Astrocyte (in vitro differentiated cells and primary cell): ENCODE results near the gene STEAP1. TPM values are rescaled to one million over a fixed set of nuclear protein-coding genes. Genes with fewer than 3 reads are reported as not detected.
"Not testable (repeated sequence)": the region's sequence is repeated elsewhere in the genome, so short reads cannot be mapped to it uniquely, and the experiment has no call there.

Experiments
- DNase-seq: peaks from one replicate; pipeline ENCODE4 v3.0.0-alpha.2; 2010; ENCODE audit warnings: low read depth
- FAIRE-seq: peaks from 2 replicates; lab custom pipeline; 2011; peaks lifted over from hg19 to GRCh38; lab: Jason Lieb, UNC
- H2AFZ ChIP-seq: 2 replicates; pipeline ENCODE4 v1.6.0; 2012; ENCODE audit warnings: low read depth, low read length, inconsistent platforms
- H3K27ac ChIP-seq: 2 replicates; pipeline ENCODE4 v1.5.1; 2011; ENCODE audit warnings: low read depth, low read length, inconsistent platforms
- H3K27me3 ChIP-seq: 2 replicates; pipeline ENCODE4 v1.6.0; 2011; ENCODE audit warnings: low read length, inconsistent platforms; ENCODE audit not compliant: insufficient read depth
- H3K36me3 ChIP-seq: 2 replicates; pipeline ENCODE4 v1.5.1; 2011; ENCODE audit warnings: low read length, inconsistent platforms; ENCODE audit not compliant: insufficient read depth
- H3K4me1 ChIP-seq: 2 replicates; pipeline ENCODE4 v1.5.1; 2011; ENCODE audit warnings: low read length, inconsistent platforms; ENCODE audit not compliant: insufficient read depth
- H3K4me2 ChIP-seq: 2 replicates; pipeline ENCODE4 v1.6.0; 2012; ENCODE audit warnings: low read length, inconsistent platforms
- H3K4me3 ChIP-seq: 2 replicates; pipeline ENCODE4 v1.5.1; 2011; ENCODE audit warnings: low read depth, mild to moderate bottlenecking, low read length, inconsistent platforms; ENCODE audit not compliant: insufficient read depth
- H3K79me2 ChIP-seq: 2 replicates; pipeline ENCODE4 v1.6.0; 2012; ENCODE audit warnings: mild to moderate bottlenecking, low read length, inconsistent platforms; ENCODE audit not compliant: insufficient read depth
- H3K9ac ChIP-seq: 2 replicates; pipeline ENCODE4 v1.6.0; 2012; ENCODE audit warnings: mild to moderate bottlenecking, low read length, inconsistent platforms
- H3K9me3 ChIP-seq: 2 replicates; pipeline ENCODE4 v1.5.1; 2012; ENCODE audit warnings: low read depth, mild to moderate bottlenecking, low read length, inconsistent platforms; ENCODE audit not compliant: insufficient read depth
- H4K20me1 ChIP-seq: 2 replicates; pipeline ENCODE4 v1.6.0; 2012; ENCODE audit warnings: low read length, inconsistent platforms; ENCODE audit not compliant: insufficient read depth
- H3K27ac Mint-ChIP-seq: one replicate; pipeline ENCODE4 v1.8.0; 2021; ENCODE audit warnings: mild to moderate bottlenecking, mixed read lengths; ENCODE audit not compliant: unreplicated experiment
- H3K27me3 Mint-ChIP-seq: one replicate; pipeline ENCODE4 v1.8.0; 2021; ENCODE audit warnings: low read depth, mixed read lengths; ENCODE audit not compliant: unreplicated experiment
- H3K36me3 Mint-ChIP-seq: one replicate; pipeline ENCODE4 v1.8.0; 2021; ENCODE audit warnings: low read depth, mixed read lengths; ENCODE audit not compliant: unreplicated experiment
- H3K4me1 Mint-ChIP-seq: one replicate; pipeline ENCODE4 v1.8.0; 2021; ENCODE audit warnings: low read depth, mixed read lengths; ENCODE audit not compliant: unreplicated experiment
- H3K4me3 Mint-ChIP-seq: one replicate; pipeline ENCODE4 v1.8.0; 2021; ENCODE audit warnings: mild to moderate bottlenecking, moderate library complexity, mixed read lengths; ENCODE audit not compliant: unreplicated experiment
- H3K9me3 Mint-ChIP-seq: one replicate; pipeline ENCODE4 v1.8.0; 2021; ENCODE audit warnings: mild to moderate bottlenecking, mixed read lengths; ENCODE audit not compliant: unreplicated experiment
- EZH2 ChIP-seq: IDR thresholded peaks from 2 replicates; pipeline ENCODE4 v1.6.1; 2012; ENCODE audit warnings: mild to moderate bottlenecking, low read length, inconsistent platforms; ENCODE audit not compliant: insufficient read depth
- total RNA-seq: library from RNA; stranded (reverse); gene quantifications from 2 replicates; pipeline ENCODE4 v1.2.1, GENCODE V29; 2021
- TF ChIP-seq, protein P1 (sequence below): IDR thresholded peaks from 2 replicates; pipeline ENCODE4 v1.5.1; 2011; ENCODE audit warnings: low read depth, mild to moderate bottlenecking, inconsistent platforms, low read length, moderate library complexity; ENCODE audit not compliant: insufficient read depth

Gene STEAP1
- total RNA-seq, 1 donor from 2014 or later = 6.2 TPM

DNA sequence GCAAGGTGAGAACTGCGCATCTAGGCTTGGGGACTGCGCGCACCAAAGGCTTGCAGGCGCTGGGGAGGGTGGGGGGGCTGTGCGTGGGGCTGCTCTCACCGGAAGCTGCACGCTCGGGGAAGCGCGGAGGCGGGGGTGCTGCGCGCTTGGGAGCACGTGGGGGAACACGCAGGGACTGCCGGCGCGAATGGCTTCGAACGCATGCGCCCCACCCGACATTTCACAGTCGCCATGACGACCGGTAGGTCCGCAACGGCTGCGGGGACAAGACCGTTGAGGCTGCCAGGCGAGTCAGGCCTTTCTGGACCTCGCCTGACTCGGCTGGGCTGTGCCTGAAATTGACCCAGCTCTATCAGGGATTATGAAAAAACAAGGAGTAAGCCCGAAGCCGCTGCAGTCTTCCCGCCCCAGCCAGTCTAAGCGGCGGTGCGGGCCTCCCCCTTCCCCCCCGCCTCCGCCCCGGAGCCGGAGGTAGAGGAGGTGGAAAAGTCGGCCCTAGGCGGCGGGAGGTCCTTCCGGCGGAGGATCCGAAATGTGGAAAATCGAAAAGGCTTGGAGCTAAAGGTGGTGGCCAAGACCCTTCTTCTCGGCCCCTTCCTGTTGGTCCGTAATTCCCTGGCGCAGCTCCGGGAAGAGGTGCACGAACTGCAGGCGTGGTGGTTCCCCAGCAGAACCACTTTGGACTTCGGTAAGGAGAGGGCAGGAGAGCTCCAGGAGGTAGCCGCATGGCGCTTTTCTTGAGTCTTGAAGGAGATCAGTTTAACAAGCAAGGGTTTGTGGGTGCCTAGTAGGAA is 34.9 kb upstream of the STEAP1 start:
- no peaks in the 10 kb centered on the region for H3K36me3 ChIP-seq
- H3K27me3 ChIP-seq = peaks cover 7% of the 10 kb centered on the region
- Mint-ChIP-seq H3K9me3 (peaks cover 3% of the 10 kb centered on the region), H3K4me3 (peak overlapping the region; percentile 81), H3K27ac (peak overlapping the region; percentile 53), H3K27me3 (peaks cover 3% of the 10 kb centered on the region), H3K4me1 (no peaks in the 10 kb centered on the region), H3K36me3 (no peaks in the 10 kb centered on the region)
- FAIRE-seq = no peak
- H3K9ac ChIP-seq = no peak overlapping the region
- H3K4me2 ChIP-seq = peak overlapping the region; percentile 81
- H4K20me1 ChIP-seq = no peaks in the 10 kb centered on the region
- no peaks in the 10 kb centered on the region for H3K9me3 ChIP-seq
- peak; percentile 2 for TF ChIP-seq EZH2
- TF ChIP-seq, protein P1, sequence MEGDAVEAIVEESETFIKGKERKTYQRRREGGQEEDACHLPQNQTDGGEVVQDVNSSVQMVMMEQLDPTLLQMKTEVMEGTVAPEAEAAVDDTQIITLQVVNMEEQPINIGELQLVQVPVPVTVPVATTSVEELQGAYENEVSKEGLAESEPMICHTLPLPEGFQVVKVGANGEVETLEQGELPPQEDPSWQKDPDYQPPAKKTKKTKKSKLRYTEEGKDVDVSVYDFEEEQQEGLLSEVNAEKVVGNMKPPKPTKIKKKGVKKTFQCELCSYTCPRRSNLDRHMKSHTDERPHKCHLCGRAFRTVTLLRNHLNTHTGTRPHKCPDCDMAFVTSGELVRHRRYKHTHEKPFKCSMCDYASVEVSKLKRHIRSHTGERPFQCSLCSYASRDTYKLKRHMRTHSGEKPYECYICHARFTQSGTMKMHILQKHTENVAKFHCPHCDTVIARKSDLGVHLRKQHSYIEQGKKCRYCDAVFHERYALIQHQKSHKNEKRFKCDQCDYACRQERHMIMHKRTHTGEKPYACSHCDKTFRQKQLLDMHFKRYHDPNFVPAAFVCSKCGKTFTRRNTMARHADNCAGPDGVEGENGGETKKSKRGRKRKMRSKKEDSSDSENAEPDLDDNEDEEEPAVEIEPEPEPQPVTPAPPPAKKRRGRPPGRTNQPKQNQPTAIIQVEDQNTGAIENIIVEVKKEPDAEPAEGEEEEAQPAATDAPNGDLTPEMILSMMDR = no peak
- peak overlapping the region; percentile 63 for H2AFZ ChIP-seq
- H3K79me2 ChIP-seq = no peaks in the 10 kb centered on the region
- H3K27ac ChIP-seq = no peak overlapping the region
- peak overlapping the region; percentile 28 for H3K4me3 ChIP-seq
- DNase-seq = peak; percentile 5
- H3K4me1 ChIP-seq = no peaks in the 10 kb centered on the region

DNA sequence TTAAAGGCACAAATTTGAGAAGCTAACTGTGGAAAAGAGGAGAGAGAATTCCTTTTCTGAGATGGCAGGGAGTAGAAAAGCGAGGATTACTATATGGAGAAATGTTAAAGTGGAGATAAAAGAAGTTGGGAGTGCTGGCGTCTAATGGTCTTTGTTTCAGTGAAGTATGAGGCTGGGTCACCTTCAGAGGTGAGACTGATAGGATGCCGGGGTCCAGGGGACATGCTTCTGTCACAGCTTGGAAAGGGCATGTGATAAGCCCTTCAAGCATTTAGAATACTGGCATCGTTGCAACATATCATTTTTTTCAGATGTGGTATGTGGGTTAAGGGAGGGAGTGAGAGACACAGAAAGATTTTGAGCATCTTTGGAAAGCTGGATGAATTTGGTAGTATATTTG is 34.1 kb upstream of the STEAP1 start:
- H3K9me3 ChIP-seq, H3K4me1 ChIP-seq, H3K4me1 Mint-ChIP-seq, H3K4me3 ChIP-seq, H4K20me1 ChIP-seq, H3K27me3 ChIP-seq, H3K27ac Mint-ChIP-seq, H3K27me3 Mint-ChIP-seq, H2AFZ ChIP-seq, H3K36me3 Mint-ChIP-seq, FAIRE-seq, H3K9ac ChIP-seq, H3K27ac ChIP-seq, H3K4me2 ChIP-seq, H3K36me3 ChIP-seq, H3K9me3 Mint-ChIP-seq, DNase-seq, H3K79me2 ChIP-seq: not testable (repeated sequence)
- H3K4me3 Mint-ChIP-seq = peak overlapping the region; percentile 81

DNA sequence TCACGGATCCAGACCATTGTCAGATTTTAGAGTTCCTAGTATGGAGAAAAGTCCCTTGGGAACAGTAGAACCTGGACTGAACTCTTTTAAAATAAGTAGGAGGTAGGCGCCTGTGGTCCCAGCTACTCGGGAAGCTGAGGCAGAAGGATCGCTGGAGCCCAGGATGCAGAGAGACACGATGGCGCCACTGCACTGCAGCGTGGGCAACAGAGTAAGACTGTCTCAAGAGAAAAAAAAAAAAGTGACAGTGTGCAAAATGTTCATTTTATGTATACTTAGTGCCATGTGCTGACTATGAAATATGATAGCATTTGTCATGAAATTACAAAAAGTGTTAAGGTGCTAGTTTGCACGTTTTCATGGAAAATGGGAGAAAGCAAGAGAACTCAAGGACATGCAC is 22.5 kb upstream of the STEAP1 start:
- not testable (repeated sequence) for H3K4me2 ChIP-seq, H3K4me1 ChIP-seq, H3K27ac Mint-ChIP-seq, FAIRE-seq, H3K36me3 Mint-ChIP-seq, H3K27ac ChIP-seq, H3K79me2 ChIP-seq, H3K9ac ChIP-seq, H3K9me3 ChIP-seq, H3K4me3 ChIP-seq, H3K36me3 ChIP-seq, H3K27me3 ChIP-seq, H2AFZ ChIP-seq, DNase-seq, H3K4me3 Mint-ChIP-seq, H3K4me1 Mint-ChIP-seq, H3K9me3 Mint-ChIP-seq, H3K27me3 Mint-ChIP-seq, H4K20me1 ChIP-seq

GRCh38 chr7:90147079-90147960 is 6.9 kb upstream of the STEAP1 start:
- H3K36me3 Mint-ChIP-seq, H3K27me3 Mint-ChIP-seq, H3K9me3 ChIP-seq, FAIRE-seq, H3K79me2 ChIP-seq, H2AFZ ChIP-seq, H3K4me3 ChIP-seq, H3K9me3 Mint-ChIP-seq, H3K4me1 ChIP-seq, H3K4me3 Mint-ChIP-seq, H3K36me3 ChIP-seq, H3K27me3 ChIP-seq, H3K27ac Mint-ChIP-seq, H4K20me1 ChIP-seq, DNase-seq, H3K4me1 Mint-ChIP-seq, H3K9ac ChIP-seq, H3K27ac ChIP-seq, H3K4me2 ChIP-seq: not testable (repeated sequence)
